T-cell (primary cell): ENCODE measurements around the gene B4GALT2. TPM values are rescaled to one million over a fixed set of nuclear protein-coding genes. Genes with fewer than 3 reads are reported as not detected.

Source experiments
- ATAC-seq, 4 experiments: fragments of 200-7000 bp in 3 of 4; fragments of 150-1000 bp in 1 of 4; cut with Tn5 transposase; replicated peaks in 1 of 4; 1 replicate in 3 of 4; 2 replicates in 1 of 4; pipeline ENCODE4 v1.10.0; 2021; ENCODE audit warnings: moderate library complexity in 3 of 4, mild to moderate bottlenecking in 2 of 4, moderate number of reproducible peaks in 1 of 4
- CTCF ChIA-PET, 2 donors: fragments of 300-600 bp; sonication (Branson Sonifier 250); formaldehyde crosslinking; loops; one replicate each; lab custom pipeline; 2022; ENCODE audit warnings: antibody characterized with exemption in 2 of 2; lab: Charles Lee
- POLR2A ChIA-PET, 2 donors: fragments of 300-600 bp; sonication (Branson Sonifier 250); formaldehyde crosslinking; loops; one replicate each; lab custom pipeline; 2022; ENCODE audit warnings: antibody characterized with exemption in 2 of 2; lab: Charles Lee
- DNase-seq, 35 experiments: peaks; one replicate each; pipeline versions ENCODE4 v3.0.0 to v3.0.0-alpha.2; 2013 to 2023
- H3K27ac ChIP-seq: one replicate; pipeline ENCODE4 v1.5.1; 2013; ENCODE audit warnings: low read length
- H3K27me3 ChIP-seq, 2 experiments: replicated peaks in 1 of 2; 1 replicate in 1 of 2; 2 replicates in 1 of 2; pipeline versions ENCODE4 v1.6.1 to v1.7.0; 2013; ENCODE audit warnings: low read length in 1 of 2, mixed read lengths in 1 of 2; ENCODE audit not compliant: control insufficient read depth in 2 of 2, insufficient read depth in 2 of 2; ENCODE audit errors: extremely low read depth in 1 of 2
- H3K36me3 ChIP-seq, 2 donors: 1 replicate in 1 of 2; 2 replicates in 1 of 2; pipeline versions ENCODE4 v1.6.1 to v1.7.0; 2013; ENCODE audit warnings: low read length in 1 of 2; ENCODE audit not compliant: control insufficient read depth in 2 of 2, insufficient read depth in 1 of 2; ENCODE audit errors: extremely low read depth in 1 of 2
- H3K4me1 ChIP-seq, 2 experiments: 1 replicate in 1 of 2; 2 replicates in 1 of 2; pipeline versions ENCODE4 v1.6.1 to v1.7.0; 2013; ENCODE audit warnings: low read length in 2 of 2, mixed read lengths in 1 of 2; ENCODE audit not compliant: insufficient read depth in 2 of 2, control insufficient read depth in 1 of 2; ENCODE audit errors: extremely low read depth in 1 of 2
- H3K4me3 ChIP-seq, 2 donors: 1 replicate in 1 of 2; 2 replicates in 1 of 2; pipeline versions ENCODE4 v1.5.1 to v1.7.0; 2013; ENCODE audit warnings: mild to moderate bottlenecking in 2 of 2, low read length in 1 of 2, moderate library complexity in 1 of 2; ENCODE audit not compliant: control insufficient read depth in 1 of 2; ENCODE audit errors: extremely low read depth in 1 of 2
- H3K9me3 ChIP-seq: 2 replicates; pipeline ENCODE4 v1.7.0; 2013
- H3K27ac Mint-ChIP-seq, 2 donors: one replicate each; pipeline ENCODE4 v1.8.0; 2020 to 2021; ENCODE audit warnings: mild to moderate bottlenecking in 2 of 2, mixed read lengths in 2 of 2
- H3K27me3 Mint-ChIP-seq, 2 donors: one replicate each; pipeline ENCODE4 v1.8.0; 2021 to 2022; ENCODE audit warnings: mixed read lengths in 2 of 2
- H3K36me3 Mint-ChIP-seq: one replicate; pipeline ENCODE4 v1.8.0; 2021; ENCODE audit warnings: mixed read lengths
- H3K4me1 Mint-ChIP-seq, 3 donors: one replicate each; pipeline ENCODE4 v1.8.0; 2020 to 2022; ENCODE audit warnings: mixed read lengths in 3 of 3, mild to moderate bottlenecking in 1 of 3
- H3K4me3 Mint-ChIP-seq, 3 donors: one replicate each; pipeline ENCODE4 v1.8.0; 2020 to 2022; ENCODE audit warnings: mild to moderate bottlenecking in 3 of 3, mixed read lengths in 3 of 3, moderate library complexity in 3 of 3
- H3K9me3 Mint-ChIP-seq, 3 donors: one replicate each; pipeline ENCODE4 v1.8.0; 2020 to 2022; ENCODE audit warnings: mixed read lengths in 3 of 3
- WGBS: methylation state at CpG from one replicate; pipeline ENCODE4 v1.1.5; 2013; ENCODE audit warnings: missing lambda C conversion rate; ENCODE audit not compliant: insufficient coverage; 5-methylcytosine and 5-hydroxymethylcytosine counted together
- total RNA-seq, 35 experiments: library from RNA in 6 of 35; stranded (reverse) in 6 of 35; fragments of 120-200 nt in 1 of 35; gene quantifications; one replicate each; pipeline versions ENCODE4 v1.2.1 to v1.2.4 and lab custom pipeline; 2013 to 2026

Gene B4GALT2
- total RNA-seq, 5 donors from 2014 or later (not counting 1 experiment from before 2014, with no cell fraction given), result 1.2 to 5.3 (median 3.1) TPM

- H3K4me1 Mint-ChIP-seq, result peaks cover 23 to 28% (median 28%) of the 10 kb centered on the region in 3 donors
- H3K27me3 Mint-ChIP-seq, result no peaks in the 10 kb centered on the region
- H3K36me3 ChIP-seq, result peaks cover 6 to 20% of the 10 kb centered on the region in 2 donors
- CTCF ChIA-PET, result no interaction called here
- no peak overlapping the region for H3K4me3 ChIP-seq
- no peak overlapping the region for H3K27ac ChIP-seq
- ATAC-seq (no peak), DNase-seq (no peak)
- H3K9me3 Mint-ChIP-seq, result no peaks in the 10 kb centered on the region
- no peak overlapping the region for H3K27ac Mint-ChIP-seq
- H3K9me3 ChIP-seq, result no peaks in the 10 kb centered on the region
- H3K36me3 Mint-ChIP-seq, result peaks cover 14% of the 10 kb centered on the region
- no peak overlapping the region for H3K4me3 Mint-ChIP-seq
- peaks cover 4 to 13% of the 10 kb centered on the region in 2 experiments for H3K4me1 ChIP-seq
- no peaks in the 10 kb centered on the region for H3K27me3 ChIP-seq
- WGBS, result 97% methylated on average over 6 of the region's 8 CpGs
- POLR2A ChIA-PET, result interaction anchor here in 1 of 2 donors (0.6 kb wide), 1 partner anchor 1385 kb away, joined by 5 read pairs; no protein-coding TSS in a partner anchor
Observed at GRCh38 chr1:43952731-43953346, 26.2 kb upstream of the B4GALT2 start.

DNA sequence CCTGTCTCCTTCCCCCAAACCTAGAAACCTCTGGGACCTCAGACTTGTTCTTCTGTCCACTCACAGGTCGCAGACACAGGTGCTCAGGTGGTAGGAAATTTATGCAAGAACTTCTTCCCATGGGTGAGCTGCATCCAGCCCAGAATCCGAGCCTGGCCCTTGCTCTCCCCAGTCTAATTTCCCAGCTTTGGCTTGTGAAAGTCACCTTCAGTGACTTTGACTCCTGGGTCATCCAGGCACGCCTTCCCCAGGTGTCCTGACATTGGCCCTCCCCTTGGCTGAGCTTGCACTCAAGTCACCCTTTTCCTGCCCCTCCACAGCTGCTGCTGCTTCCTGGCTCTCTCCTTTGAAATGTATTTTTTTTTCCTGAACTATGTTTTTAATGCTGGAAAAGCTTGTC, 25.6 kb upstream of the B4GALT2 start:
- H3K27ac ChIP-seq, result no peak overlapping the region
- H3K27me3 Mint-ChIP-seq, result no peaks in the 10 kb centered on the region
- 93% methylated on average over 2 of the region's 3 CpGs for WGBS

DNA sequence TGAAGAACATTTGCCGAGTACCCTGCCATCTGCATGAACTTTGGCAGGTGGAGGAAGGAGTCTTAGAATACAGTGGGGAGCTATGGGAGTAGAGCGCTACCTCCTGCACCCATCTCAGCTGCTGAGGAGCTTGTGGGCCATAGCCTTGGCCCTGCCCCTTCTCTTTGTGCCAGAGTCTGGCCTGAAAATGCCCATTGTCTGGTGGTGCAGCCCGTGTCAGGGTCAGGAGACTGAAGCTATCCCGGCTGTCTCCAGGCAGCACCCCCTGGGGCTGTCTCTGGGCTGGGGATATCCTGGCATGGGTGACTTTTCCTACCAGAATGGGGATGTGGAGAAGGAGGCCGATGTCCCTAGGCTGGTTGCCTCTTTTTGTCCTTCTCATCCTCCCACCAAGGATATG, 25.0 kb upstream of the B4GALT2 start:
- Mint-ChIP-seq H3K4me3 (no peak overlapping the region), H3K27me3 (no peaks in the 10 kb centered on the region), H3K36me3 (peaks cover 22% of the 10 kb centered on the region), H3K9me3 (no peaks in the 10 kb centered on the region), H3K27ac (no peak overlapping the region), H3K4me1 (peaks cover 13 to 16% (median 16%) of the 10 kb centered on the region in 3 donors)
- Histone ChIP-seq H3K27ac (no peak overlapping the region), H3K36me3 (peaks cover 6 to 28% of the 10 kb centered on the region in 2 donors), H3K9me3 (no peaks in the 10 kb centered on the region), H3K4me1 (peaks cover 0 to 2% of the 10 kb centered on the region in 2 experiments), H3K27me3 (no peaks in the 10 kb centered on the region), H3K4me3 (no peak overlapping the region)
- DNase-seq (no peak), ATAC-seq (no peak)
- CTCF ChIA-PET, result no interaction called here
- POLR2A ChIA-PET, result no interaction called here
- 85% methylated on average over 4 of the region's 5 CpGs for WGBS

More for the DNA sequence above, 25.6 kb upstream of the B4GALT2 start:
- Histone ChIP-seq H3K4me3 (no peak overlapping the region), H3K4me1 (peaks cover 2 to 8% of the 10 kb centered on the region in 2 experiments), H3K27me3 (no peaks in the 10 kb centered on the region), H3K9me3 (no peaks in the 10 kb centered on the region), H3K36me3 (peaks cover 6 to 25% of the 10 kb centered on the region in 2 donors)
- H3K4me3 Mint-ChIP-seq, result no peak overlapping the region
- peaks cover 19% of the 10 kb centered on the region for H3K36me3 Mint-ChIP-seq
- H3K4me1 Mint-ChIP-seq, result peaks cover 18 to 23% (median 22%) of the 10 kb centered on the region in 3 donors
- no peak for DNase-seq
- no peak overlapping the region for H3K27ac Mint-ChIP-seq
- CTCF ChIA-PET, result no interaction called here
- H3K9me3 Mint-ChIP-seq, result no peaks in the 10 kb centered on the region
- no peak for ATAC-seq
- POLR2A ChIA-PET, result interaction anchor here in 1 of 2 donors (0.6 kb wide), 1 partner anchor 1386 kb away, joined by 5 read pairs; no protein-coding TSS in a partner anchor

DNA sequence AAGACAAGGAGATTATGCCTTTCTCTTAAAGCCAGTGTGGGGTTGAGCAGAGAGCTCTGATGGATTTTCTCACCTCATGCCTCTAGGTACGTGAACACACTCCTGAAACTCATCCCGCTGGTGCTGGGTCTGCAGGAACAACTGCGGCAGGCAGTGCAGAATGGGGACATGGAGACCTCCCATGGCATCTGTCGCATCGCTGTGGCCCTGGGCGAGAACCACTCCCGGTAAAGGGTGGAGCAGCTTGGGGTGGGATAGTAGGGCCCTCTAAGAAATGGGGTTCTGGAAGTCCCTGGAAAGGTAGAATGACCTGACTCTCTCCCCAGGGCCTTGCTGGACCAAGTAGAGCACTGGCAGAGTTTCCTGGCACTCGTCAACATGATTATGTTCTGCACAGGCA, 22.8 kb upstream of the B4GALT2 start:
- no peak overlapping the region for H3K27ac ChIP-seq
- CTCF ChIA-PET, result interaction anchor here in 1 of 2 donors (0.5 kb wide), 1 partner anchor 125 kb away, joined by 3 read pairs; no protein-coding TSS in a partner anchor
- Mint-ChIP-seq H3K4me3 (no peak overlapping the region), H3K27me3 (no peaks in the 10 kb centered on the region), H3K9me3 (no peaks in the 10 kb centered on the region), H3K4me1 (peaks cover 0 to 4% (median 2%) of the 10 kb centered on the region in 3 donors), H3K27ac (no peak overlapping the region), H3K36me3 (peaks cover 21% of the 10 kb centered on the region)
- ATAC-seq (no peak), DNase-seq (no peak)
- no peaks in the 10 kb centered on the region for H3K9me3 ChIP-seq
- peaks cover 6 to 31% of the 10 kb centered on the region in 2 donors for H3K36me3 ChIP-seq
- 95% methylated on average over 6 of the region's 8 CpGs for WGBS
- H3K4me1 ChIP-seq, result no peaks in the 10 kb centered on the region
- H3K4me3 ChIP-seq, result no peak overlapping the region
- no peaks in the 10 kb centered on the region for H3K27me3 ChIP-seq
- POLR2A ChIA-PET, result no interaction called here

- H3K4me3 Mint-ChIP-seq, result no peak overlapping the region
- Histone ChIP-seq H3K36me3 (peaks cover 6 to 37% of the 10 kb centered on the region in 2 donors), H3K27me3 (no peaks in the 10 kb centered on the region), H3K4me3 (no peak overlapping the region), H3K9me3 (no peaks in the 10 kb centered on the region), H3K27ac (no peak overlapping the region), H3K4me1 (no peaks in the 10 kb centered on the region)
- ChIA-PET CTCF (no interaction called here), POLR2A (no interaction called here)
- H3K9me3 Mint-ChIP-seq, result no peaks in the 10 kb centered on the region
- 95% methylated on average over 6 of the region's 7 CpGs for WGBS
- peaks cover 0 to 2% (median 0%) of the 10 kb centered on the region in 3 donors for H3K4me1 Mint-ChIP-seq
- no peaks in the 10 kb centered on the region for H3K27me3 Mint-ChIP-seq
- no peak for DNase-seq
- ATAC-seq, result no peak
- H3K36me3 Mint-ChIP-seq, result peaks cover 26% of the 10 kb centered on the region
- H3K27ac Mint-ChIP-seq, result no peak overlapping the region
Observed at GRCh38 chr1:43957407-43958040, 21.5 kb upstream of the B4GALT2 start.

DNA sequence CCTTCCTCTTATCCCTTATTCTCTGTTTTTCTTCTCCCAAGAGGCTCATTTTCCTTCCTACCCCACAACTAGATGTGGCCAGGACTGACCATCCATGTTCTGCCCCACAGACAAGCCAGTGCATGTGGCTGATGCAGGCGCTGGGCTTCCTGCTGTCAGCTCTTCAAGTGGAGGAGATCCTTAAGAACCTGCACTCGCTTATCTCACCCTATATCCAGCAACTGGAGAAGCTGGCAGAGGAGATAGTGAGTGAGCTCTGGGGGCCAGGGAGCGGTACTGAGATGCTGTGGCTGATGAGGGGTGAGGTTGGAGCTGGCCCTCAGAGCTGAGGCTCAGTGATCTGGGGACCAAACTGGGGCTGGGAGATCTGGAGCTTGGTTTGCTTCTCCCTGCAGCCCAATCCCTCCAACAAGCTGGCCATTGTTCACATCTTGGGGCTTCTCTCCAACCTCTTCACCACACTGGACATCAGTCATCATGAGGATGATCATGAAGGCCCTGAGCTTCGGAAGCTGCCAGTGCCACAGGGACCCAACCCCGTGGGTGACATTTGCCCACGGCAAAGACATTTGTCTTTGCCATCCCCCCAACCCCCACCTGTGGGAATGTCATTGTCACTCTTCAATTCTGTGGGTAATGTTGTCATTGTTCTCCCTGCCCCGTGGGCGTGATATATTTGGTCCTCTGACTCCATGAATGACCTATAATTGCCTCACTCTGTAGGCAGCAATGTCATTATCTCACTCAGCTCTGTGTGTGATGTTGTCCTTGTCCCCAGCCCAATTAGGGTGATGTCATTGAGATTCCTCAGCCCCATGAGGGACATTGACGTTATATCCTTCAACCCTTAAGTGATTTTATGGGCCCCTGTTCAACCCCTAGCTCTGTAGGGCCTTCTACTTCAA, 20.4 kb upstream of the B4GALT2 start:
- no CpG with 5 or more reads among the region's 9 CpGs for WGBS
- CTCF ChIA-PET, result no interaction called here
- H3K4me3 ChIP-seq, result no peak overlapping the region
- H3K27ac ChIP-seq, result no peak overlapping the region
- H3K9me3 Mint-ChIP-seq, result no peaks in the 10 kb centered on the region
- POLR2A ChIA-PET, result no interaction called here
- H3K27ac Mint-ChIP-seq, result no peak overlapping the region
- H3K27me3 ChIP-seq, result no peaks in the 10 kb centered on the region
- no peaks in the 10 kb centered on the region for H3K4me1 ChIP-seq
- H3K36me3 ChIP-seq, result peaks cover 6 to 41% of the 10 kb centered on the region in 2 donors
- H3K4me3 Mint-ChIP-seq, result no peak overlapping the region
- ATAC-seq (no peak), DNase-seq (no peak)
- no peaks in the 10 kb centered on the region for H3K27me3 Mint-ChIP-seq
- H3K36me3 Mint-ChIP-seq, result peaks cover 27% of the 10 kb centered on the region
- H3K9me3 ChIP-seq, result no peaks in the 10 kb centered on the region
- H3K4me1 Mint-ChIP-seq, result peaks cover 0 to 2% (median 0%) of the 10 kb centered on the region in 3 donors
